LoVo (cell line): ENCODE data around the gene LDLRAD3.

ENCODE experiments used
- DNase-seq: peaks from one replicate; pipeline ENCODE4 v3.0.0-alpha.2; 2016; ENCODE audit warnings: low spot score

Gene LDLRAD3

GRCh38 chr11:36051235-36052144, 107.6 kb downstream of the LDLRAD3 start:
- no peak for DNase-seq

- DNase-seq = no peak
These were observed 109.4 kb downstream of the LDLRAD3 start for GRCh38 chr11:36053281-36053680.

GRCh38 chr11:36053862-36054261, 110.0 kb downstream of the LDLRAD3 start:
- no peak for DNase-seq

- DNase-seq = no peak
These were observed 110.8 kb downstream of the LDLRAD3 start for GRCh38 chr11:36054628-36055027.

GRCh38 chr11:36056160-36056751, 112.4 kb downstream of the LDLRAD3 start:
- DNase-seq = no peak

GRCh38 chr11:36057379-36058042, 113.6 kb downstream of the LDLRAD3 start:
- no peak for DNase-seq

- DNase-seq = no peak
These were observed 115.8 kb downstream of the LDLRAD3 start for GRCh38 chr11:36059660-36060059.

GRCh38 chr11:36060926-36061325, 117.1 kb downstream of the LDLRAD3 start:
- no peak for DNase-seq

GRCh38 chr11:36061471-36061870, 117.6 kb downstream of the LDLRAD3 start:
- DNase-seq = no peak

- no peak for DNase-seq
These were observed 119.0 kb downstream of the LDLRAD3 start for GRCh38 chr11:36062796-36063365.

GRCh38 chr11:36065436-36065835, 121.6 kb downstream of the LDLRAD3 start:
- no peak for DNase-seq

- DNase-seq = no peak
These were observed 123.0 kb downstream of the LDLRAD3 start for GRCh38 chr11:36066891-36067290.

GRCh38 chr11:36069576-36070212, 125.8 kb downstream of the LDLRAD3 start:
- DNase-seq = no peak

GRCh38 chr11:36070213-36070953, 126.5 kb downstream of the LDLRAD3 start:
- DNase-seq = no peak

- DNase-seq = no peak
These were observed 127.1 kb downstream of the LDLRAD3 start for GRCh38 chr11:36070954-36071330.

GRCh38 chr11:36071917-36072500, 128.1 kb downstream of the LDLRAD3 start:
- no peak for DNase-seq

GRCh38 chr11:36073411-36074203, 129.7 kb downstream of the LDLRAD3 start:
- DNase-seq = no peak

GRCh38 chr11:36074941-36075431, 131.1 kb downstream of the LDLRAD3 start:
- no peak for DNase-seq

GRCh38 chr11:36077368-36077767, 133.5 kb downstream of the LDLRAD3 start:
- no peak for DNase-seq
